HUDEP-2 (cell line): ENCODE results near the gene TCF7L2.

Experiments
- DNase-seq, 76 experiments: peaks; one replicate each; lab custom pipeline; 2025; ENCODE audit not compliant: unreplicated experiment in 76 of 76; lab: John Stamatoyannopoulos, UW

Gene TCF7L2

DNA sequence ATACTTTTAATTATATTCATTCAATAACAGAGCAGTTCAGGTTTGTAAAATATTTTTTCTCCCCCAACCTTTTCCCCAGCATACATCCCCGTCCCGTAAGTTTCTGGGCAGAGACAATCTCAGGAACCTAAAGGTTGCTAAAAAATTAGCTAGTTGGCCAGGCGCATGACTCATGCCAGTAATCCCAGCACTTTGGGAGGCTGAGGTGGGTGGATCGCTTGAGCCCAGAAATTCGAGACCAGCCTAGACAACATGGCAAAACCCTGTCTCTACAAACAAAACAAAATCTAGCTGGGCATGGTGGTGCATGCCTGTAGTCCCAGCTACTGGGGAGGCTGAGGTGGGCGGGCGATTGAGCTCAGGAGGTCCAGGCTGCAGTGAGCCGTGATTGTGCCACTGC is 40.2 kb downstream of the TCF7L2 start:
- no peak for DNase-seq

DNA sequence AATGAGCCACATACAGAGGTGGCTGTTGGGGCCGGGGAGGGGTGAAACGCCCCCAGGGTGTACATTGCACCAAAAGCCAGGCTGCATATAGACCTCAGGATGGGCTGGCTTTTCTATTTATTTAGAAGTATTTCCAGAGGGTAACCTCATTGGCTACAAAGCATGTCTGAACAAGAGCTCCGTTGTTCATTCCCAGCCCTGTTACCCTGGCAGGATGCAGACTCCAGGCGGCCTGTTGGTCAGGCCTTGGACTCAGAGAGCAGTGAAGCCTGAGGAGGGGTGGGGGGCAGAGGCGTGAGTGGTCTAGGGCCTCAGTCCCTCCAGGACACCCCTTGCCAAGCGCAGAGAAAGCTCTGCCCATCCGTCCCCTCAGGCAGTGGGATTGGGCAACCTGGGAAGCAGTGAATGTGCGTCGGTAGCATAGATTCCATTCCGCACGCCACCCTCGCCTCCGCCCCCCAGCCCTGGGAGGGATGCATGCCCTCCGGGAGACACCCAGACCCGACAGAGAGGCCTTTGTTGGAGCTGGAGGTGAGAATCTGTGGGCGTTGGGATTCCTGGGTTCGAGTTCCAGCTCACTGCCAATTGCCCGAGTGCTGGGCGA is 41.9 kb downstream of the TCF7L2 start:
- no peak for DNase-seq

DNA sequence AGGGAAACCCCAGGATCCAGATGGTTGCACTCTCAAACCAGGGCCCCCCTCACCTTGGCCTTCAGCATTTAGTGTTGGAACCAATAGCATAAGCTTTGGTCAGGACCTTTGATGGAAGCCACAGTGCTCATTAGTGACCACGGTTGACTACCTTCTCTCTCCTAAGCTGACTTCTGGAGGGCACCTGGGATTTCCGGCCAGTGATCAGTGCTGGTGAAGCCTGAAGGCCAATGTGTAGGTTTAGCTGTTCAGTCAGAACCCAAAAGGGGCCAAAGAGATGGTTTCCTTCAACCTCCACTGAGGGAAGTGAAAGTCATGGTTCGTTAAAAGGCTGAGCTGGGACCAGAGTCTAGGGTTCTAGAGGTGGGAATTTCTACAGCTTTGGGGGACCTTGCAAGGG is 46.4 kb downstream of the TCF7L2 start:
- no peak for DNase-seq

DNA sequence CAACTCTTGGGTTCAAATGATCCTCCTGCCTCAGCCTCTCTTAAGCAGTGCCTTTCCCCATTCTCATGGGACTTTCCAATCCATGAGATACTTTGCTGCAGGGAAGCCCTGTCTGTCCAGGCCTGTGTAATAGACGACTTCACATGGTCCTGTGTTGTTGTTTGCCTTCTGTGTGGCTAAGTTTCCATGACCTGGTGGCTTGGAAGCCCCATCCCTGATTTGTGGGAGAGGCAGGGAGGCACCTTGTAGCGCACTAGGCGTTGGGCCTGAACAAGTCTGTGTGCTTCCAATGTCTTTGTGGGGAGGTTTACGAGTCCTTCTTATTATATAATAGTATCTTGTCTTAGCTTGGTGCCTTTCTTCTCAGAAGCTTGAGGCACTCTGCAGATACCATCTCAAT is 49.1 kb downstream of the TCF7L2 start:
- DNase-seq, result no peak

DNA sequence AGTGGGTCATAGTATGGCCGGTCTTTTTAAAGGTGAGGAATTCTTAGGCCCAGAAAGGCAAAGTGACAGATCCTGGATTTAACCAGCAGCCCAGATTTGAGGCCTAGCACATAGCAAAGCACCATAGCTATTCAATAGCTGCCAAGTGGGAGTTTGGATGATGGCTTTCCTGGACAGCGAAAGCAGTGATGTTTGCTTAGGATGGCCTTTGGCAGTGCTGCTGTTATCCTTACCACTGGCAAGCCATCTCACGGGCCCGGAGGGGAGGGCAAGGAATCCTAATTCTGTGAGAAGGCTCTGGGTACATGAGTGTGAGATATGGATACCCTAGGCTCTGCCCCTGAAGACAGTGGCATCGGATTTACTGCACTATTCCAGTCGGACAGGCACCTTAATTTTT is 50.4 kb downstream of the TCF7L2 start:
- no peak for DNase-seq

DNA sequence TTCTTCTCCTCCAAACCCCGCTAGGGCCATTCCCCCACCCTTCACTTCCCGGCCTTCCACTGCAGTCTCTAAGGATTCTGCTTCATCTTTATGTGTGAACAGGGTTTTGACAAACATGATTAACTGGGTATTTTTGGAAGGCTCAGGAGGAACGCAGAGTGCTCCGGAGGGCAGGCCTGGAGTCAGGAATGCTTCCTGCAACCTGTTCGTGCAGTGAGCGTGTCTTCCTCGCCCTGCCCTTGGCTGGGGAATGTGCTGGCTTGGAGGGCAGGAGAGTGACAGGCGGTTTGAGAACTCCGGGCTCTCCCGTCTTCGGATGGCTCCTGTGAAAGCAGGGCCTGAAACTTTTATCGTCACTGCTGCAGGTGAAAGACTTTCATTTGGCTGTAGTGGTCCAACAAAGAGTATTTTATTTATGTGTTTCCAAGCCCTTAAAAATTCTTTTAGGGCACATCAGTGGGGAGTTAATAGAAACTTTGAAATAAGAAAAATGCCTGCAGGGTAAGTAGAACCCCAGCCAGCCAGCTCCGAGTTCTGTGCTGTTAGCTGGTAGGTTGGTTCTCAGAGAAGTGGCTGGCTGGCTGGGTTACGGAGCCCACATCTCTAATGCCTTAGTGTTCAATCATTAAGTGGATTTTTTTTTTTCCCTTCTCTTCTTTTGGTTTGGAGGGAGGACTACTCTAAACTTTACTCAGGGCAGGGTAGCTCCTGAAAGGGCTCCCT is 51.0 kb downstream of the TCF7L2 start:
- no peak for DNase-seq

DNA sequence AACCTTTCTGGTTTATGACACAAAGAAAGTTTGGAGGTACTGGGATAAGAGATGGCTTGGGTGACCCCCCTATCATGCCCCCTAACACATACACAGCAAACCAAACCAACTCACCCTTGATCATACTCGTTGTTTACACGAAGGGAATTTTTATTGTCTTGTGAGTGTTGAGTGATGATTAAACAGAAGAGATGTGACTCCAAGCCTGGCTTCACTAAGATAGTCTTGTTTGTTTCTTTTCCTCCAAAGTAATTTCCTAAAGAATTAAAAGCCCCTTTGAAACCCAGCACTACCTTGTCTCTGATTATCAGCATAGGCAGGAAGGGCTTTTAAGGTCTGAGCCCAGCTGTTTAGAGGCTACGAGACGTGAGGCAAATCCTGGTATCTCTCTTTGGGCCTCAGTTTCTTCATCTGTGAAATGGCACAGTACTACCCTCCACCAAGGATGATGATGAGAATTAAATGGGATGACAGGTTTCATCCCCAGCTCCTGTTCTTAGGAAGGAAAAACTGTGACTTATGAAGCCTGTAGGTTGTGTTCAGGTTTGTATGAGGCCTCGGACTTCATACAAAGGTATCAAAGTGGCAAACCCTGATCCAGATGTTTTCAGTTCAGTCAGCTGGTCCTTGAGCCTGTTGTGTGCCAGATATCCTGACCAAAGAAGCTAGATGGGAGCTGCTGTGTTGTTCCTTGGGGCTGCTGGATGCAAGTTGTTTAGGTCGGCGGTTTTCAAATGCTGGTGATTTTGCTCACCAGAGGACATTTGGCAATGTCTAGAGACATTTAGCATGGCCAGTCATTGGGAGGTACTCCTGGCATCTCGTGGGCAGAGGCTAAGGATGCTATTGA is 51.8 kb downstream of the TCF7L2 start:
- no peak for DNase-seq

DNA sequence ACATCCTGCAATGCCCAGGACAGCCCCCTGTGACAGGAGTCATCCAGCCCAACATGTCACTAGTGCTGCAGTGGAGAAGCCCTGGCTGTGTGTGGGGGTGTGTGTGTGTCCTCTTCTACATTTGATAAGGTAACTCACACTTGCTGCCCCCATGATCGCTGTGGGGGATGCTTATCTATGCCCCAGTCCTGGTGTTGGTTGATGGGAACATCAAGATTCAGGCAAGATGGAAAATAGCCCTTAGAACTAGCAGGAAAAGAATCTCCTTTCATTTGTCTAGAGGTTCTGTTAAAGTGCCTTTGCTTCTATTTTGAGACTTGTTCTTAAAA is 52.4 kb downstream of the TCF7L2 start:
- peak in 2 of 76 experiments; percentile 1 to 16 for DNase-seq

DNA sequence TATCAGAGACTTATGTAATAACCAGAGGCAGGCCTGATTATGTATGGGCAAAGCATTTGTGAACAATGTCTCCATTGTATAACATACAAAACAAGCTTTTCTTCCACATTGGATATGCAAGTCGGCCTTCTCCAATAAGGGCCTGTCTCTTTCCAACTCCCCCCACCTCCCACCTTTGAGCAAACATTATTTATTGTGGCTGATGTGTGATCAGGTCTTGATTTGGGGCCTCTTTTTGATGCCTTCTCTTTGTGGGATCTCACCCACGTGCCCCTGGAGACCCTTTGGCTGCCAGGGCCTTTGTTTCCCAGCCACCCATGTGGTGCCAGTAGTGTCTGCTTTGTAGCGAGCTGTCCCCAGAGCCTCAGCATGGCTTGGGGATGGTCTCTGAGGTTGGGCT is 53.0 kb downstream of the TCF7L2 start:
- DNase-seq, result no peak

DNA sequence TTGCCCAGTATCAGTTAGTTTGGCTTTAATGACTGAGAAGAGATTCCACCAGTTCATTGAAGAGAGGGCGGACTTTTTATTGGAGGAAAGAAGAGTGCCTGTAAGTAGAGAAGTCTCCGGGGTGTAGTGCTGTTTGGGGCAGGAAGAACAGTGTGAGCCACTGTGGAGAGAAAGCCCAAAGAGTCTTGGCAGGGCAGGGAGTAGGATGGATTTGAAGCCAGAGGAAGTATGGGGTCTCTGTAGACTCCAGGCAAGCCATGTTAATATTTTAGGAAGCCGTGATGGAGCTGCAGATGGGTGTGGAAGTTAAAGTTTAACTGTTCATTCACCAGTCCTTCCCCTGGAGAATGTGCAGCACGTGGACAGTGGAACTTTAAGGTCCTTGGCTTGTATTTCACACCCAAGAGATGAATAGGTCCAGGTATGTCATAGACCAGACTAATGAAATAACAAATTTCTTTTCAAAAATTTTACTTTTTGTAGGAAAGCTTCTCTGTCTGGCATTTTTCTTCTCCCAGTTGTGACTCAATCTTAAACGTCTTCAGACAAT is 54.1 kb downstream of the TCF7L2 start:
- DNase-seq, result no peak

DNA sequence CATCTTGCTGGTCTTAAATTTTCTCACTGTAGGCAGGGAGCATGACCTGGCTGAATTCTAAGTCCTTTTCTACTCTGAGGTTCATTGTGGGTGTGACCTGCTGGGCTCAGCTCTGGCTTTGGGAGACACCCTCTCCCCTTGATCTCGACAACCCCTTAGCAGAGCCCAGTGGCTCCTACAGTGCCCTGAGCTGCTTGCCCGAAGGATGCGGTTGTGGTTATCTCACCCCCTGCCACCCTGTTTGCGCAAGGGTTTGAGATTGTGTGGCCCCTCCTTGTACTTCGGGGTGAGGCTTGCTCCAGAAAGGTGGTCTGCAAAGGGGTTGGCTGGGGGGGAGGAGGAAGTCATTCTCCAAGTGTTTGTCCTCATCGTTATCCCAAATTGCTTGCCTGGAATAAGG is 55.3 kb downstream of the TCF7L2 start:
- no peak for DNase-seq

DNA sequence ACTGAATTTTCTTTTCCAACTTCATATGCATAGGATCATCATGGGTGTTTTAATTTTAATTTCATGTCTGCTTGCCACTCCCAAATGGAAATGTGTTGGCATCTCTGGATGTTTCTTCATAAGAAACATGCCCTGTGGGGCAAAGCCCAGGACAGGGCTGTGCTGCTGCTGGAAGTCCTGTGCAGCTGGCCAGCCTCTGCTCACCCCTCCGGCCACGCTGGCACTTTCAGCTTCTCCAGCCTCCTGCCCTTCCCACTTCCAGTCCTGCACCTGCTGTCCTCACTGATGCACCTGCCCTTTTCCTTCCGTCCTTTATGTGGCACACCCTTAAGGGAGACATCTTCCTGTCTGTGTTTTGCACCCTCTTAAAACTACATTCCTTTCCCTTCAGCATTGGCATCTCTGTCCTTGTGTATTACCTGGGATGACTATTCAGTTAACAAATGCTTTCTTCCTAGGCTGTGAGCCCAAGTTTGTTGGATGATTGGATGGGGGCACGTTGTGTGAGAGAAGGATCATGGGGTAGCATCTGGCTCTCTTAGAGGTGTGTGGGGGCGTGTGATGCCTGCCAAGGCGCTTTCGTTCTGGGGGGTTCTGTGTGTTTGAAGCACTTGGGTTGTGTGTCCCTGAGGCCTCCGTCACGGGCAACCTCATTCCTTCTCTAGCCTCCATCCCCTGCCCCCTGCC is 56.8 kb downstream of the TCF7L2 start:
- DNase-seq, result no peak

DNA sequence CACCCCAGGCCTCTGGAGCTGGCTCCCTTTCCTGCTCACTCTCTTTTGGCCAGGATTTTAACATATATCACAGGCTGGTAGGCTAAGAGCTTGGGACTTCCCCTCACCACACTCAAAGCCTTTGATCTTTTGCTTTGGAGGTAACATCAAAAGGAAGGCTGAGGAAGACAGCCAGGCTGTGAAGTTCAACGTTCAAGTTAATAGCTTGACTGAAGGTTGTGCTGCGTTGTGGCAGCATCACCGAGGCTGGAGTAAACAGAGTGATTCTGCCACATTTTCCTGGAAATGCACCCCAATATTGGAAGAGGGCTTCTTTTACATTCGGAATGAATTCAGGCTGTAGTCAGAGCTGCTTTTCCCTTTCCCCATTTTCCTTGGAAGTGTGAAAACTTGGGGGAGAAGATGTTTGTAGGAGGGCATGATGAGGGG is 57.3 kb downstream of the TCF7L2 start:
- no peak for DNase-seq

DNA sequence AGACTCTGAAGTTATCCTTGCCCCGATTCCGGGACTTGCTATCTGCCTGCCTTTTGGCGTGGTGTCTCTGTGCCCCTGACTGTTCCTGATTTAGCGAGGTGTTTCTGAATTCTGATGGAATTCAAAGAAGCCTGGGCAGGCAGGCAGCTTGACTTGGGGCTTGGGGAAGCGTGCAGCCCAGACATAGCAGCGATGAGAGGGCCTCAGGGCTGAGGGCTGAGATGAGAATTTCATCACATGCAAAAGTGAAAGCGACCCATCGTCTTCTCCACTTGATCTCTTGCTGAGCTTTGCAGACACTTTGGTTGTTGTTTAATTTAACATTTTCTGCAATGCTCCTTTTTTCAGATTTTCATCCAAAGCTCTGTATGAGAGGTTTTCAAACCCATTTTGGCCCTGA is 57.8 kb downstream of the TCF7L2 start:
- no peak for DNase-seq

DNA sequence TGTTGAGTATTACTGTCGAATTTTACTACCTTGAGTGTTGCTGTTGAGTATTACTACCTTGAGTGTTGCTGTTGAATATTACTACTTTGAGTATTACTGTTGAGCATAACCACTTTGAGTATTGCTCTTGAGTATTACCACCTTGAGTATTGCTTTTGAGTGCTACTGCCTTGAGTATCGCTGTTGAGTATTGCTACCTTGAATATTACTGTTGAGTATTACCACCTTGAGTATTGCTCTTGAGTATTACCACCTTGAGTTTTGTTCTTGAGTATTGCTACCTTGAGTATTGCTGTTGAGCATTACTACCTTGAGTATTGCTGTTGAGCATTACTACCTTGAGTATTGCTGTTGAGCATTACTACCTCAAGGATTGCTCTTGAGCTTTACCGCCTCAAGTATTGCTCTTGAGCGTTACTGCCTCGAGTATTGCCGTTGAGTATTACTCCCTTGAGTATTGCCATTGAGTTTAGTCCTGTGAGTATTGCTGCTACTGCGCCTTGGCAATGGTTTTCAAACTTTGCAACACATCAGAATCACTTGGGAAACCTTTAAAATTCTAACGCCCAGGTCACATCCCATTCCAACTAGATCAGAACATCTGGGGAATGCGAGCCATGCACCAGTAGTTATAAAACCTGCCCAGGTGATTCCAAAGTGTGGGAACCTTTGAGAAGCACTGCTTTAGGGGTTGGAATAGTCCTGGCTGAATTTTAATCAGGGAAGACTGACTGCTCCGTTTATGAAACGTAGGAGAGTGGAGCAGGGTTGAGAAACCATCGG is 61.7 kb downstream of the TCF7L2 start:
- no peak for DNase-seq

DNA sequence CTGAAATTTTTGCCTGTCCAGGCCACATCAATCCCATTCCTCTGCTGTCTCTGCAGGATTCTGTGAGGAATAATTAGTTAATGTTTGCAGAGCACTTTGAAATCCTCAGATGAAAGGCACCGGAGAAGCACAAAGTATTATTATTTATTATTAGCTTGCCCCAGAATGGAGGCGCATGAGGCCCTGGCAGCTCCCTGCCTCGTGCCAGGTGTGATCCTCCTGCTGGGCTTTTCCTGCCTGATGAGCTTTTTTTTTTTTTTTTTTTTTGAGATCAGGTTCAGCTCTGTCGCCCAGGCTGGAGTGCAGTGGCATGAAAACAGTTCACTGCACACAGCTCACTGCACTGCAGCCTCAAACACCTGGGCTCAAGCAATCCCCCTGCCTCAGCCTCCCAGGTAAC is 65.2 kb downstream of the TCF7L2 start:
- DNase-seq, result no peak

DNA sequence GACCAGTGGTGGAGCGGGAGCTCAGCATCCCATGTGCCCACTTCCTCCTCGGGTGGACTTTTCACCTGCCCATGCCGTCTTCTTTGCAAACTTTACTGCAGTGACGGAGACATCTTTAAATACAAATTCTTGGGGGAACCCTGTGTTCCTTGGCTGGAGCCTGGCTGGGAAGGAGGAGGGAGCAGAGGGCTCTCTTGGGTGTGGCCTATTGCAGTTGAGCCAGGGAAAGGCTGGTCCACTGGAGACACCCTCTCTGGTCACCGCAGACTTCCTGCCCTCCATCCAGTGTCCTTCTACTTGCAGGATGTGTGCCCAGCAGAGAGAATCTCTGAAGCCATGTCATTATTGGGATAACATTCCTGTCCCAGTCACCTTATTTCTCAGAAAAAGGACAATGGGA is 67.3 kb downstream of the TCF7L2 start:
- DNase-seq, result no peak

DNA sequence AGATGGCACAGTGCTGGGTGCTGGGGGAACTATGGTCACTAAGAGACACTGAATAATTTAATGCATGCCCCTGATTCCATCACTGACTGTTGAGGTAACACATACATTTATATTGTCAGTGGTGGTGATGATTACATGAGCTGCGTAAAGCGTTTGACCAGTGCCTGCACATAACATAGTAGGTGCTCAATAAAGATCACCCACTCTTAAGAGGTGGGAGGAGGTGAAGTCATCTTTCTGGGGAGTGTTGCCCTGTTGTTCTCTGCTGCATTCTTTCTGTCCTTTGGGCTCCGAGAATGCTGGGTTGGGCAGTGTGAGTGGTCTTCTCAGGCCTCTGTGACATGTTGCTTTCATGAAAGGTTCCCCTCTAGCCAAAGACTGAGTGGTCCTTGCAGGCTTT is 68.0 kb downstream of the TCF7L2 start:
- DNase-seq, result no peak

DNA sequence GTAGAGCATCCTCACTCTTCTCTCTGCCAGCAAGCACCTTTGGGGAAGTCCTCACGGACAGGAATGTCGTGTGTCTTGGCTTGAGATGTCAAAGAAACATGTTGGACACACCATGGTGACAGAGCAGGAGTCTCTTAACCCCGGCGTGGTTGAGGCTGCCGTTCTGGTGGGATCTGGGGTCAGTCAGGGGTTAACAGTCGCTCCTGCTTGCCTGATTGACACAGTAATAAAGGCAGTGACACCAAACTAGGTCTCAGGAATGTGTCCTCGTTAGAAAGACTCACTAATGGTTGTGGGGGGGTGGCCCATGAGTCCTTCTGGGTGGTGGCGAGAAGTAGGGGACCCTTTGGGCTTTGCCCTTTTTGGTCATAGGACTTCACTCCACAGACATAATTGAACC is 69.0 kb downstream of the TCF7L2 start:
- no peak for DNase-seq

DNA sequence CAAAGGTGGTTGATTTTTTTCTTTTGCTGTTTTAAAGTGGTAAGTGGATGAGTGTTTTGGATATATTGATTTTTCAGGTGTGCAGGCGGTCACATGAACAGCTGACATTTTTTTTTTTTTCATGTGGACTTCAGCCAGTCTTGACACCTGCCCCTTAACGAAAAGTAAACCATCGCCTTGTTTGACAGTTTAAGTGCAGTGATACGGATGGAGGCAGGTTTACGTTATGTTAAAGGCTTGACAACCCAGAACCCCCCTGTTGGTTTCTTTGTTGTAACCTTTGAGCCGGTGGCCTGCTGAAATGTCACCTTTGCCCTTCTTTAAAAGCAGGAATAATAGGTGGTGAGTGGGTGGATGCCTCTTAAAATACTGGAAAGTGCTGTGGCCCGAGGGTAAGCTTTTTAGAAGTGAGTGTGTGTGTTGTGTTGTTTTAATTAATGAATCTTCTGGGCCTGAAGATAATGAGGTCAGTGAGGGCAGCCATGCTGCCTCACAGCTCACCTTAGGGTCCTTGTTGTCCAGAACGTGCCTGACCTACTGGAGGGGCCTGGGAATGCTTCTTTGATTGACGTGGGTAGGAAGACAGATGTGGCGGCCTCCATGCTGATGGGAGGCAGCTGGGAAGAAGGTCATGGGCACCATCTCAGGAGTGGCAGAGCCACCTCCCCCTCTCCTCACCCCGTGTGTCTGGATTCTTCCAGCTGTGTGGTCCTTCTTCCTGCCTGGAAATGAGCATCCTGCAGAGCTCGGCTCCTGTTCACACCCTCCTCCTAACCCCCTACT is 69.8 kb downstream of the TCF7L2 start:
- no peak for DNase-seq
